Breast epithelium (tissue), 3 donors: Measurements from ENCODE around the gene PHACTR3.

Source experiments
- CTCF ChIP-seq, 3 donors: fragments of 450-650 bp; IDR thresholded peaks; one replicate each; pipeline ENCODE4 v1.5.1; 2016 to 2017; ENCODE audit warnings: antibody characterized with exemption in 3 of 3, mild to moderate bottlenecking in 3 of 3, moderate library complexity in 3 of 3
- POLR2A ChIP-seq: fragments of 450-650 bp; IDR thresholded peaks from one replicate; pipeline ENCODE4 v1.6.1; 2016; ENCODE audit warnings: antibody characterized with exemption, mild to moderate bottlenecking, moderate library complexity
- POLR2AphosphoS5 ChIP-seq, 3 donors: sonication (generic); formaldehyde crosslinking; IDR thresholded peaks; one replicate each; pipeline ENCODE4 v1.6.1; 2017; ENCODE audit warnings: antibody characterized with exemption in 3 of 3

DNA sequence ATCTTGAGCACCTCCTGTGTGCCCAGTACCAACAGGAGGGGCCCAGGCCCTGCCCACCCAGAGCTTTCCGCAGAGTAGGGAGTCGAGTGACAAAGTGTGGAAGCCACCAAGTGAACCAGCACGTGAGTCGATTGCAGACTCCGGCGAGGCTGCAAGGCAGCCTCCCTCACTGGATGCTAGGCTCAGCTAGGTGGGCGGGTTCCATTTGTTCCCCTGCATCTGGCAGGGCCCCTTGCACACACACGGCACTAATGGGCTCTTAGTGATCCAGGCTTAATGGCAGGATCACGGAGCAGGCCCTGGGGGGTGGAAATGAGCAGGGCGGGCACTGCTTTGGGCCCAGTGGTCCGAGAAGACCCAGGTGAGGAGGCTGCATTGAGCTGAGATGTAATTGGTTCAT, 140.4 kb downstream of the PHACTR3 start:
- TF ChIP-seq CTCF (IDR thresholded peaks at IDR 0.05) (no peak), POLR2A (no peak), POLR2AphosphoS5 (IDR thresholded peaks at IDR 0.05) (no peak)
